Tibial artery (tissue), 4 donors: ENCODE measurements around the gene ADAMTS17.

Experiments
- DNase-seq, 2 donors: peaks; one replicate each; pipeline ENCODE4 v3.0.0-alpha.2; 2019
- H3K27ac ChIP-seq, 2 donors: fragments of 200-600 bp; sonication (generic) in 1 of 2; 1 replicate in 1 of 2; 2 replicates in 1 of 2; pipeline ENCODE4 v1.5.1; 2018 to 2019; ENCODE audit warnings: mild to moderate bottlenecking in 1 of 2
- H3K27me3 ChIP-seq, 2 donors: fragments of 200-600 bp; sonication (generic) in 1 of 2; one replicate each; pipeline versions ENCODE4 v1.5.1 to v1.6.0; 2016 to 2019
- H3K36me3 ChIP-seq, 3 donors: fragments of 200-600 bp; sonication (generic) in 2 of 3; one replicate each; pipeline ENCODE4 v1.5.1; 2016 to 2019; ENCODE audit warnings: mild to moderate bottlenecking in 2 of 3
- H3K4me1 ChIP-seq, 4 donors: fragments of 200-600 bp; sonication (generic) in 2 of 4; 1 replicate in 3 of 4; 2 replicates in 1 of 4; pipeline ENCODE4 v1.5.1; 2016 to 2019
- H3K4me3 ChIP-seq, 2 donors: fragments of 200-600 bp; sonication (generic) in 1 of 2; 1 replicate in 1 of 2; 2 replicates in 1 of 2; pipeline ENCODE4 v1.5.1; 2018 to 2019; ENCODE audit warnings: mild to moderate bottlenecking in 2 of 2
- H3K9me3 ChIP-seq, 3 donors: fragments of 200-600 bp; sonication (generic) in 1 of 3; one replicate each; pipeline ENCODE4 v1.5.1; 2016 to 2019
- CTCF ChIP-seq, 2 experiments: fragments of 200-600 bp in 1 of 2; fragments of 450-650 bp in 1 of 2; IDR thresholded peaks; one replicate each; pipeline ENCODE4 v1.5.1; 2017 to 2019; ENCODE audit warnings: antibody characterized with exemption in 2 of 2, mild to moderate bottlenecking in 1 of 2, moderate library complexity in 1 of 2
- intact Hi-C: fragments of 100-400 bp; cut with DNase I; formaldehyde crosslinking; loops from one replicate; pipeline ENCODE4 v1.15.0; 2023; ENCODE audit warnings: low total_unique reads

ADAMTS17 gene

GRCh38 chr15:100096248-100096600, 245.6 kb downstream of the ADAMTS17 start:
- intact Hi-C loops = no loop called here
- H3K9me3 ChIP-seq = no peaks in the 10 kb centered on the region
- no peak overlapping the region for H3K27ac ChIP-seq
- no peak for DNase-seq
- H3K27me3 ChIP-seq = no peaks in the 10 kb centered on the region
- H3K4me1 ChIP-seq = peaks cover 0 to 4% (median 0%) of the 10 kb centered on the region in 4 donors
- no peaks in the 10 kb centered on the region for H3K36me3 ChIP-seq
- no peak for TF ChIP-seq CTCF (IDR thresholded peaks at IDR 0.05)
- no peak overlapping the region for H3K4me3 ChIP-seq

- Histone ChIP-seq H3K4me3 (no peak overlapping the region), H3K27ac (no peak overlapping the region), H3K27me3 (no peaks in the 10 kb centered on the region), H3K4me1 (no peaks in the 10 kb centered on the region), H3K9me3 (no peaks in the 10 kb centered on the region), H3K36me3 (no peaks in the 10 kb centered on the region)
- no peak for TF ChIP-seq CTCF (IDR thresholded peaks at IDR 0.05)
- no peak for DNase-seq
- intact Hi-C loops = no loop called here
Observed at GRCh38 chr15:100095541-100096247, 246.1 kb downstream of the ADAMTS17 start.

- no peak for TF ChIP-seq CTCF (IDR thresholded peaks at IDR 0.05)
- DNase-seq = no peak
- intact Hi-C loops = no loop called here
Observed at GRCh38 chr15:100094127-100094510, 247.7 kb downstream of the ADAMTS17 start.

GRCh38 chr15:100093211-100094126, 248.3 kb downstream of the ADAMTS17 start:
- no peak for DNase-seq
- Histone ChIP-seq H3K4me1 (no peaks in the 10 kb centered on the region), H3K36me3 (no peaks in the 10 kb centered on the region), H3K27ac (no peak overlapping the region), H3K4me3 (no peak overlapping the region), H3K9me3 (no peaks in the 10 kb centered on the region), H3K27me3 (no peaks in the 10 kb centered on the region)
- TF ChIP-seq CTCF (IDR thresholded peaks at IDR 0.05) = no peak
- intact Hi-C loops = no loop called here

More at GRCh38 chr15:100094127-100094510, 247.7 kb downstream of the ADAMTS17 start:
- Histone ChIP-seq H3K27ac (no peak overlapping the region), H3K4me1 (no peaks in the 10 kb centered on the region), H3K27me3 (no peaks in the 10 kb centered on the region), H3K9me3 (no peaks in the 10 kb centered on the region), H3K4me3 (no peak overlapping the region), H3K36me3 (no peaks in the 10 kb centered on the region)

- Histone ChIP-seq H3K4me1 (no peaks in the 10 kb centered on the region), H3K4me3 (no peak overlapping the region), H3K36me3 (no peaks in the 10 kb centered on the region), H3K9me3 (no peaks in the 10 kb centered on the region), H3K27ac (no peak overlapping the region), H3K27me3 (no peaks in the 10 kb centered on the region)
- TF ChIP-seq CTCF (IDR thresholded peaks at IDR 0.05) = no peak
- intact Hi-C loops = no loop called here
- DNase-seq = no peak
Observed at GRCh38 chr15:100092034-100092433, 249.7 kb downstream of the ADAMTS17 start.
